NCI-H2196 treated with DMSO at 0.1 percent for 48 hours (cell line): ENCODE results near the gene ACP1.

Experiments used
- DNase-seq: peaks from one replicate; lab custom pipeline; 2025; ENCODE audit not compliant: unreplicated experiment; lab: John Stamatoyannopoulos, UW

The ACP1 gene

DNA sequence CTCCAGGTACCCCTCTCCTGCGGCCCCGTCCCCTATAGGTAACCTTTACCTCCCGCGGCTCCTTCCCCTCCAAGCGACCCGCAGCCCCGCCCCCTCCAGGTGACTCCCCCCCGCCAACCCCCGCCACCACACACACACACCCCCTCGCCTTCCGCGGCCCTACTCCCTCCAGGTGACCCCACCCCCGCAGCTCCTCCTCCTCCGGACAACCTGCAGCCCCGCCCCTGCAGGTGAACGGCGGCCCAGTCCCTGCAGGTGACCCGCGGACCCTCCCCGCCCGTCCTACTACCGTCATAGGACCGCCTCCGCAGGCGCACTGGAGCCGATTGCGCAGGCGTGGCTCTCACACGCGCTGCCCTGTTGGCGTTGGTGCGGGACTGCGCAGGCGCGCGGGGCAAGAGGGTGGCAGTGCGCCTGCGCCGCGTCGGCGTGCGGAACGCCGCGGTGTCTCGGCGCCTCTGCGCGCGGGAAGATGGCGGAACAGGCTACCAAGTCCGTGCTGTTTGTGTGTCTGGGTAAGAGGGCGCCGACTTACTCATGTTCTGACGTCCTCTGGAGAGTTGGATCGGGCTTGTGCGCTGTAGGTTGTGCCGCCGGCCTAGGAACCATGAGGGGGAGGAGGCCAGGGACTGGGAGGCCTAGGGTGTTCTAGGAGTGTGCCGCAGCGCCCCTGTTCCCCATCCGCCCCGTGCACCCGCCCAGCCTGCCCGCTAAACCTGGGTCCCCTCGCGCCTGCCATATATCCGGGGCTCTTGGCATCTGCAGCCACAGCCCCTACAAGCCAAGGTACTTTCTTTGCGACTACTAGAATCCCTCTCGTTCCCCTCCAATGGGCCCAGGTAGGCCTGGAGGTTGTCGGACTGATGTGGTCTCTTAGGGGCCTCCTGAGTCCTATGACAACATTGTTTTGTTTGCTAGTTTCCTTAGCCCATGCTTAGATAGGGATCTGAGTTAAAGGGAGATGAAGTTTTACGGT is at the start of gene ACP1:
Gene ACP1, plus strand, starts transcription at position 455 of the 976 bp plus-strand sequence. Its CDS starts 18 bp downstream, at position 473.
- peak; percentile 83 for DNase-seq

DNA sequence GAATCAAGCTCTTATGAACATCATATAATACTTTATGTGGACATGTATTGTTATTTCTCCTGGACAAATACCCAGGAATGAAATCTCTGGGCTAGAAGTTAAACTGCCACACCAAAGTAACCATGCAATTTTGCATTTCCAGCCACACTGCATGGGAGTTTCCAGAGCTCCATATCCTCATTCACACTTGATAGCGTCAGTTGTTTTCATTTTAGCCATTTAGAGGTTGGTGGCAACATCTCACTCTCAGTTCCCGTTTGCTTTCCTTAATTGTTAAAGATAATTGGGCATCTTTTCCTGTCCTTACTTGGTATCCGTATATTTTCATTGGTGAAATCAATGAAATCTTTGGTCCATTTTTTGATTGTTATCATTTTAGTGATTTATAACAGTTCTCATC is 48.7 kb upstream of the ACP1 start:
- no peak for DNase-seq

GRCh38 chr2:223451-223850 is 41.3 kb upstream of the ACP1 start:
- DNase-seq: no peak

GRCh38 chr2:223971-224760 is 40.6 kb upstream of the ACP1 start:
- no peak for DNase-seq

GRCh38 chr2:228115-228514 is 36.6 kb upstream of the ACP1 start:
- DNase-seq: no peak

DNA sequence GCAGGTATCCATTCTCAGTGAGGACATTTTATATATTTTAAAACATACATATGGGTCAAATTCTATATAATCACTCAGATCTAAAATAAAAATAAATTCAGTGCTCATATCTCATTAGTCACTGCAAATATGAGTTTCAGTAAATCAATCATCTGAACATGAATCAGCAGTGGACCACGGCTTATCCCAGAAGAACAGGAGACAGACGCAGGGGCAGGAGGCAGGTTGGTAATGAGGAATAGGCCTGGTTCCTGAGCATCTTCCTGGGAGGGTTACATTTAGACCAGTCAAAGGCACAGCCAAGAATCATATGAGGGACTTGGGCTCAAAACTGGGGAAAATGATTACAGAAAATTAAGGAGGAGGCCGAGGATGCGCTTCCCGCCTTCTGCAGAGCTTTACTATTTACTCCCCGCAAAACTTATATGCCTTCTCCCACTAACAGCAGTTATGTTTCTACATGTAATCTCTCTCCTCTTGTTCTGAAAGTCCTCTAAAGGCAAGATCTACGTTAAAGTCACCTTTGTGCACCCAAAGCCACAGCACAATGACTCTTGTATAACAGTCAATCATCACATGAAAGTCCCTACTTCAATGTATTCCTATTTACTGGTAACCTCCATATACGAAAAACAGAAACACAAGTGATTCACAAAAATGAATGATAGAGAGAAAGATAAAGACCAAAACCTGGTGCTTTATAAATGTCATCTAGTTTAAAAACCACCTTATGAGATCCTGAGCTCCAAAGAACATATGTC is 36.0 kb upstream of the ACP1 start:
- no peak for DNase-seq

DNA sequence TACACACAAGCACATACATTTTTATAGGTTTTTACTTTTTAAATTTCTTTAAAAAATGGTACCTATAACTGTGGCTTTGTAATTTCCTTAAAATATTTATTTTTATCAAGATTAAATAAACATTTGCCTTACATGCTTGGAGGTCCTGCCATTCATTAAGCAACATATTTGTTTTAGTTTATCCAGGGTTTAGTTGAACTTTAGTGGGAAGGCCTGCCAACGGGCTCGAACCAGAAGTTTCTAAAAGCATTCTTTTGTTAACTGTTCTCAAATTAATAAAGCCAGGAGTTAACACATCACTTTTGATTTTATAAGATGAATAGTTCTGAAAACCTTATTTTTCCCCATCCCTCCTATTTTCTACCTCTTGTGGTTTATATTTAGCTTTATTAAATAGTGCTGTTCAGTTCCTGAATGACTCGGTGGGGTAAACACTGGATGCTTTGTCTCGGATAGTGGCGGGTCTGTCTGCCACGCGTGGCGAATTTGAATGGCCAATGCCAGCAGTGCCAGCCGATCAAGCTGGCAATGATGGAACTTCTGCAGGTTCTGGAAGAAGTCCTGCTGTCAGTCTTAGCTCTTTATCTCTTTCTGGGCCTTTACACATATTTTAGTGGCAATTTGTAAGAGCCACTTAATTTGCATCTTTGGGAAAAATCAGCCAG is 33.1 kb upstream of the ACP1 start:
- DNase-seq: no peak

DNA sequence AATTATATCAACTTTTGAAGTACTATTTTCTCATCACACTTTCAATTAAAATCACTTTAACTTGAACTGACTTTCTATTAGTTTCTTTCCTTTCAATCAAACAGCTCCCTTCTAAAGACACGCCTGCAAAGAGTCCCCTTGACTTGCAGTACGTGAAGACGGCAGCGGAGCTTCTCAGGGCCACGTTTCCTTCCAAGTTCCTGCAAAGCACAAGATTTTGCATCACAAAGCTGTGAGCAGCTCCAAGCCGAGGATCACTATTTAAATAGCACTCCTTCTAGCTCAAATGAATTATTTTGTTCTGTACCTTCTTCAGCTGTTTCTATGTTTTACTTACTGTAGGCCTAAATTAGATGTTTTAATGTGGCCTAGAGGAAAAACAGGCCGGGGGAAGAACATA is 31.7 kb upstream of the ACP1 start:
- no peak for DNase-seq

- no peak for DNase-seq
These were observed 30.3 kb upstream of the ACP1 start for GRCh38 chr2:234421-234820.

- no peak for DNase-seq
These were observed 27.7 kb upstream of the ACP1 start for GRCh38 chr2:236993-237539.

GRCh38 chr2:237878-238277 is 26.9 kb upstream of the ACP1 start:
- DNase-seq: no peak

DNA sequence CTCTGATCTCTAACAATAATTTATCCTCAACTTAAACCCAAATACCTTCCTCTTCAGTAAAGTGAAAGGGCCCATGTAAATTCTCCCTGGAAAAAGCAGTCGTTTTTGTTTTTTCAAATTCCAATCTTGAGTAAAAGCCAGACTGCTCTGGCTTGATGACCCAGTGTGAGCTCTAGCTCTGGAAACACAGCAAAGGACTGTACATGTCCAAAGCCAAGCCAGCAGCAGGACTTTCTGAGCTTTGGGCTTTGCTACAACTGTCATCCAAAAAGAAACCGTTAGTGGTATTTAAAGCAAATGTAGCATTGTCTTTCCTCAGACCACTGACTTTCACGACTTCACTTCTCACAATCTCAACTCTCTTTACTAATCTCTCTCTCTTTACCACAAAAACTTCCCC is 26.3 kb upstream of the ACP1 start:
- no peak for DNase-seq

GRCh38 chr2:238869-239268 is 25.9 kb upstream of the ACP1 start:
- no peak for DNase-seq

DNA sequence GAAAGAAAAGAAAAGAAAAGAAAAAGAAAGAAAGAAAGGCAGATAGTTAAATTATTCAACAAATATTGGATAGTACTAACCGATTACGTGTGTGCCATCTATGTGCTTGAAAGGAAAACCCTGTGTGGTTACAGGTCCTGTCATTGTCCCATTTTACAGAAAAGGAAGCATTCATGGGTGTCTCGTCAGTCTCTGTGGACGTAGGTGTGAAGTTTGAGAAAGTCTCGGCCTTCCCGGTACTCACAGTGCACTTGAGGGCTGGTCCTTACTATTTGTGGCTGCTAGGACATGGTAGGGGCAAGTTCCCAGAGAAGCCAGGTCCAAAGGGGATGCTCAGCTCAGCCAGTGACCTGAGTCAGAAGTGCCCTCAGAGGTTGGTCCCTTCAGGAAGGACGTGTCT is 20.2 kb upstream of the ACP1 start:
- no peak for DNase-seq

DNA sequence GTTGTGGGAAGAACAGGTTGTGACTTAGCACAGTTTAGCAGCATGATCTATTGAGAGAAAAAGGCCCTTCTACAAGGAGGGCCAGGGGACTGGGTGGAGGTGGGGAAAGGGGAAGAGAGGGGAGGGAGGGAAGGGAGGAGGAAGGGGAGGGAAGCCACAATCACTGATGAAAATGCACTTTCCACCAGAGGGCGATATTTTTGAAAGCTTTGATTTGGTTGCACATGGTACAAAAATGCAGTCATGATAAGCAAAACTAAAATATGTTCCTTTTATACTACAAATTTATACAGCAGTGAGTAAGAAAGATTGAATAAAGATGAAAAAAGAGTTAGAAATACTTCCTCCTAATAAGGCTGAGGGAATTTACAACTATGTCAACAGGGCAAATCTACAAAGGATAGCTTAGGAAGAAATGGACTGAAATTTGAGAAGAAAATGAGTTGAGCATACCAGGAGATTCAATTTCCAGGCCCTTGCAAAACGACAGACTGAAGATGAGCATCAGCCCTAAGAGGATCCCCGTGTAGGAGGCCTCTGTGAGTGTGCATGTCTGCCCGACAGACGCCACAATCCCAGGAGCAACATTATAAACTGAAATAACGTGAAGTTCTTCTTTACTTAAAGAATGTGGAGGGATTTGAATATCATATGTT is 18.1 kb upstream of the ACP1 start:
- DNase-seq: peak; percentile 3

DNA sequence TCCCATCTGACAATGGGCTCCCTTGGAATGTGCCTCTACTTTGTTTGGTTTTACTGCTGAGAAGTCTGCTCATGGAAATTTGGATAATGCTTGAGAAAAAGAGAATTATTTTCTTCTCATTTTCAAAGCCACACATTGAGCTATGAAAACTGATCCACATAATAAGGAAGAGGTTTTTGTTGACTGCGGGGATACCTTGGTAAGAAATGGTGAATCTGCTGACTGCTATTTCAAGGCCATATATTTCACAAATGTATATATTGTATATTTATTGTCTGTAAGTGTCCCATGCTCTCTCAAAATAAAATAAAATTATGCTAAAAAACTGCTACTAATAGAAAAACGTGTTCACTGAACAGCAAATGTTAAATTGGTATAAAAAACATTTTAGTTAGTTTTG is 16.0 kb upstream of the ACP1 start:
- no peak for DNase-seq

DNA sequence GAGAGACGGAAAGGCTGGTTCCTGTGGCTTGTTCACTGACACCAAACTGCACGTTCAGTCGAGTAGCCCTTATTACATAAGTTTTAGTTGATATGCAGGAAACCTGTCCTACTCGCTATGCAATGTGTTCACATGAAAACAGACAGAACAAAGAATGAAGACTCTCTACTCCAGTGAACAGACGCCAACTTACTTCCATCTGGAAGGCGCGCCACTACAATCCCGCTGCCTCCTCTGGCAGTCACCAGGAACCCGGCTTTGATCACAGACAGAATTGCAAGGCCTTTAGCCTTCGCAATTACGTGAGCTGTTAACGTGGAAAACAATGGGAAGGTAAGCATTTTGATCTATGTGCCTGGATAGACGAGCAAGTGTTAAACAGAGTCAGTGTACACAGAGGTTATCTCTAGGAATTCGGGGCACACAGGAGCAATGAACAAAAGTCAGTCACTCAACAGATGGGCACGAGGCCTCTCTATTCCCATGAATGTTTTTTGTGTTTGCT is 15.2 kb upstream of the ACP1 start:
- no peak for DNase-seq

GRCh38 chr2:252001-252602 is 12.6 kb upstream of the ACP1 start:
- DNase-seq: no peak

GRCh38 chr2:253202-253638 is 11.5 kb upstream of the ACP1 start:
- no peak for DNase-seq
